H9 (cell line): ENCODE data around the gene DDX59. TPM values are rescaled to one million over a fixed set of nuclear protein-coding genes. Genes with fewer than 3 reads are reported as not detected.

Experiments used
- DNase-seq: peaks from one replicate; pipeline ENCODE4 v3.0.0-alpha.2; 2017
- H2AFZ ChIP-seq: one replicate; pipeline ENCODE4 v1.6.1; 2013; ENCODE audit warnings: mild to moderate bottlenecking, low read length, control low read depth, moderate library complexity
- H2AK5ac ChIP-seq: 2 replicates; pipeline ENCODE4 v1.6.1; 2013; ENCODE audit warnings: low read length, control low read depth, mixed read lengths; ENCODE audit not compliant: insufficient read length
- H2BK120ac ChIP-seq: one replicate; pipeline ENCODE4 v1.6.1; 2013; ENCODE audit warnings: low read depth, mild to moderate bottlenecking, low read length, control low read depth, inconsistent platforms; ENCODE audit not compliant: poor library complexity, severe bottlenecking
- H2BK12ac ChIP-seq: 2 replicates; pipeline ENCODE4 v1.6.1; 2013; ENCODE audit warnings: low read length, control low read depth, mixed read lengths, low read depth; ENCODE audit not compliant: insufficient read length
- H2BK15ac ChIP-seq: 2 replicates; pipeline ENCODE4 v1.6.1; 2013; ENCODE audit warnings: low read depth, low read length, control low read depth
- H2BK20ac ChIP-seq: one replicate; pipeline ENCODE4 v1.6.1; 2013; ENCODE audit warnings: low read depth, mild to moderate bottlenecking, low read length, control low read depth, inconsistent platforms; ENCODE audit not compliant: poor library complexity, severe bottlenecking
- H2BK5ac ChIP-seq: 2 replicates; pipeline ENCODE4 v1.6.1; 2013; ENCODE audit warnings: low read length, control low read depth, mixed read lengths; ENCODE audit not compliant: insufficient read length
- H3K14ac ChIP-seq: 2 replicates; pipeline ENCODE4 v1.6.1; 2013; ENCODE audit warnings: low read length, control low read depth; ENCODE audit not compliant: insufficient read depth
- H3K18ac ChIP-seq: 2 replicates; pipeline ENCODE4 v1.6.1; 2013; ENCODE audit warnings: low read depth, mild to moderate bottlenecking, mixed read lengths, low read length, control low read depth; ENCODE audit not compliant: insufficient read length
- H3K23ac ChIP-seq: 2 replicates; pipeline ENCODE4 v1.6.1; 2013; ENCODE audit warnings: low read length, control low read depth, mixed read lengths, low read depth; ENCODE audit not compliant: insufficient read length
- H3K23me2 ChIP-seq: 2 replicates; pipeline ENCODE4 v1.6.1; 2013; ENCODE audit warnings: low read depth, mild to moderate bottlenecking, mixed read lengths, low read length, control low read depth; ENCODE audit not compliant: insufficient read length, poor library complexity, severe bottlenecking
- H3K27ac ChIP-seq: 2 replicates; pipeline ENCODE4 v1.5.1; 2013; ENCODE audit warnings: low read length, control low read depth, mixed read lengths, low read depth; ENCODE audit not compliant: insufficient read length
- H3K27me3 ChIP-seq: 2 replicates; pipeline ENCODE4 v1.6.1; 2013; ENCODE audit warnings: low read length, control low read depth, inconsistent platforms; ENCODE audit not compliant: insufficient read depth
- H3K4ac ChIP-seq: 2 replicates; pipeline ENCODE4 v1.6.1; 2013; ENCODE audit warnings: low read depth, mild to moderate bottlenecking, control low read depth, inconsistent platforms, low read length, moderate library complexity
- H3K4me1 ChIP-seq: 2 replicates; pipeline ENCODE4 v1.6.1; 2013; ENCODE audit warnings: low read length, control low read depth, inconsistent platforms; ENCODE audit not compliant: insufficient read depth
- H3K4me2 ChIP-seq: 2 replicates; pipeline ENCODE4 v1.6.1; 2013; ENCODE audit warnings: low read length, control low read depth, mixed read lengths; ENCODE audit not compliant: insufficient read length, insufficient read depth
- H3K56ac ChIP-seq: 2 replicates; pipeline ENCODE4 v1.6.1; 2013; ENCODE audit warnings: low read depth, mild to moderate bottlenecking, mixed read lengths, low read length, control low read depth; ENCODE audit not compliant: insufficient read length
- H3K79me1 ChIP-seq: 2 replicates; pipeline ENCODE4 v1.6.1; 2013; ENCODE audit warnings: low read depth, mild to moderate bottlenecking, moderate library complexity, low read length, control low read depth, inconsistent platforms; ENCODE audit not compliant: insufficient read depth, poor library complexity, severe bottlenecking
- H3K79me2 ChIP-seq: 2 replicates; pipeline ENCODE4 v1.6.1; 2013; ENCODE audit warnings: low read length, control low read depth, inconsistent platforms; ENCODE audit not compliant: insufficient read depth
- H3K9ac ChIP-seq: 2 replicates; pipeline ENCODE4 v1.6.1; 2013; ENCODE audit warnings: low read length, control low read depth, mixed read lengths; ENCODE audit not compliant: insufficient read length; ENCODE audit errors: extremely low read depth
- H3K9me3 ChIP-seq: one replicate; pipeline ENCODE4 v1.6.1; 2013; ENCODE audit warnings: low read depth, low read length, inconsistent platforms; ENCODE audit not compliant: control insufficient read depth
- H3T11ph ChIP-seq: one replicate; pipeline ENCODE4 v1.6.1; 2013; ENCODE audit warnings: mild to moderate bottlenecking, low read length, control low read depth, inconsistent platforms
- H4K20me1 ChIP-seq: one replicate; pipeline ENCODE4 v1.6.1; 2013; ENCODE audit not compliant: control insufficient read depth, insufficient read length, insufficient read depth
- H4K5ac ChIP-seq: 2 replicates; pipeline ENCODE4 v1.6.1; 2013; ENCODE audit warnings: low read depth, mild to moderate bottlenecking, mixed read lengths, low read length, control low read depth; ENCODE audit not compliant: insufficient read length
- H4K8ac ChIP-seq: replicated peaks from 2 replicates; pipeline ENCODE4 v1.6.1; 2013; ENCODE audit warnings: low read length, control low read depth, mixed read lengths, low read depth; ENCODE audit not compliant: insufficient read length
- H4K91ac ChIP-seq: 2 replicates; pipeline ENCODE4 v1.6.1; 2013; ENCODE audit warnings: low read depth, mild to moderate bottlenecking, moderate library complexity, mixed read lengths, low read length, control low read depth; ENCODE audit not compliant: insufficient read length
- H3K27ac Mint-ChIP-seq, 3 experiments: 2 replicates in 2 of 3; 3 replicates in 1 of 3; pipeline ENCODE4 v1.8.0; 2020 to 2021; ENCODE audit warnings: mixed read lengths in 3 of 3, mild to moderate bottlenecking in 1 of 3, moderate library complexity in 1 of 3
- H3K27me3 Mint-ChIP-seq: 2 replicates; pipeline ENCODE4 v1.8.0; 2021; ENCODE audit warnings: low read depth, mild to moderate bottlenecking, moderate library complexity, mixed read lengths
- H3K36me3 Mint-ChIP-seq, 3 experiments: 2 replicates in 2 of 3; 3 replicates in 1 of 3; pipeline ENCODE4 v1.8.0; 2020 to 2021; ENCODE audit warnings: low read depth in 3 of 3, mixed read lengths in 3 of 3; ENCODE audit not compliant: insufficient read depth in 1 of 3
- H3K4me1 Mint-ChIP-seq, 2 experiments: 2 replicates each; pipeline ENCODE4 v1.8.0; 2020; ENCODE audit warnings: mixed read lengths in 2 of 2
- H3K4me3 Mint-ChIP-seq, 2 experiments: 2 replicates in 1 of 2; 3 replicates in 1 of 2; pipeline ENCODE4 v1.8.0; 2020 to 2021; ENCODE audit warnings: mild to moderate bottlenecking in 2 of 2, mixed read lengths in 2 of 2, moderate library complexity in 1 of 2
- H3K9me3 Mint-ChIP-seq, 2 experiments: 2 replicates in 1 of 2; 3 replicates in 1 of 2; pipeline ENCODE4 v1.8.0; 2020; ENCODE audit warnings: mild to moderate bottlenecking in 2 of 2, mixed read lengths in 2 of 2, moderate library complexity in 1 of 2
- CTCF ChIP-seq: fragments of 200-600 bp; sonication (generic); conservative IDR thresholded peaks from 3 replicates; pipeline ENCODE4 v1.8.0; 2021; ENCODE audit warnings: antibody characterized with exemption, mild to moderate bottlenecking
- WGBS: extraction: QIAGEN DNeasy Blood & Tissue Kit; methylation state at CpG from one replicate; pipeline ENCODE4 v1.1.7; 2013; ENCODE audit warnings: missing lambda C conversion rate, low lambda C conversion rate, mixed read lengths; ENCODE audit not compliant: insufficient read length; ENCODE audit errors: extremely low coverage; 5-methylcytosine and 5-hydroxymethylcytosine counted together
- total RNA-seq: library from RNA; stranded (reverse); gene quantifications from 2 replicates; pipeline ENCODE4 v1.2.1, GENCODE V29; 2021

The DDX59 gene
- total RNA-seq, 1 experiment from 2014 or later, result 14.0 TPM

- Histone ChIP-seq H2AFZ (no peak overlapping the region), H3K18ac (no peak overlapping the region), H3K14ac (no peak overlapping the region), H2BK15ac (no peak overlapping the region), H3K23me2 (no peaks in the 10 kb centered on the region), H3T11ph (no peak overlapping the region), H3K27me3 (no peaks in the 10 kb centered on the region), H2BK12ac (no peak overlapping the region), H3K79me1 (no peaks in the 10 kb centered on the region), H4K8ac (no peak overlapping the region), H3K4me1 (no peaks in the 10 kb centered on the region), H2BK120ac (no peak overlapping the region), H3K9me3 (no peaks in the 10 kb centered on the region), H3K23ac (no peak overlapping the region), H4K5ac (no peak overlapping the region), H3K56ac (no peak overlapping the region), H4K91ac (no peak overlapping the region), H2BK20ac (no peak overlapping the region), H2AK5ac (no peak overlapping the region), H3K27ac (no peak overlapping the region), H3K4ac (no peak overlapping the region), H3K4me2 (no peak overlapping the region), H3K9ac (no peak overlapping the region), H4K20me1 (no peaks in the 10 kb centered on the region), H2BK5ac (no peak overlapping the region), H3K79me2 (no peaks in the 10 kb centered on the region)
- WGBS, result no CpG with 5 or more reads among the region's 2 CpGs
- Mint-ChIP-seq H3K9me3 (no peaks in the 10 kb centered on the region), H3K4me3 (no peak overlapping the region), H3K27me3 (no peaks in the 10 kb centered on the region), H3K27ac (no peak overlapping the region), H3K36me3 (no peaks in the 10 kb centered on the region), H3K4me1 (peaks cover 0 to 9% of the 10 kb centered on the region in 2 experiments; a peak in 3 of 4 replicates)
- TF ChIP-seq CTCF, result no peak
- DNase-seq, result no peak
These were observed 33.0 kb downstream of the DDX59 start for GRCh38 chr1:200636681-200637080.
